Measurements from ENCODE around the gene PTCD2. TPM values are rescaled to one million over a fixed set of nuclear protein-coding genes. Genes with fewer than 3 reads are reported as not detected.

PTCD2 gene
- total RNA-seq, 1 experiment from 2014 or later, result 13.0 TPM

GRCh38 chr5:72307968-72308852 is 12.0 kb upstream of the PTCD2 start (continued):
- TF ChIP-seq ZNF281 (CRISPR knock-in tag; IDR thresholded peaks at IDR 0.05) (no peak), MYBL2 (CRISPR knock-in tag; IDR thresholded peaks at IDR 0.05) (peak; percentile 94), NFATC4 (CRISPR knock-in tag; IDR thresholded peaks at IDR 0.05) (0 out of 2 replicates have a peak, but pooled peaks have one; percentile 19), NR1H2 (CRISPR knock-in tag; IDR thresholded peaks at IDR 0.05) (no peak), PREB (CRISPR knock-in tag; IDR thresholded peaks at IDR 0.05; ENCODE audit: borderline replicate concordance) (peak; percentile 85), ZNF263 (CRISPR knock-in tag; IDR thresholded peaks at IDR 0.05; ENCODE audit: low read depth) (no peak), ZNF219 (CRISPR knock-in tag; IDR thresholded peaks at IDR 0.05; ENCODE audit: borderline replicate concordance) (peak; percentile 70; the same call in 1 of the 2 replicates), FOXP1 (CRISPR knock-in tag; IDR thresholded peaks at IDR 0.05; ENCODE audit: borderline replicate concordance) (peak; percentile 88), E2F1 (CRISPR knock-in tag; IDR thresholded peaks at IDR 0.05) (peak; percentile 57; the same call in 1 of the 2 replicates), ZBTB21 (CRISPR knock-in tag; IDR thresholded peaks at IDR 0.05; ENCODE audit: borderline replicate concordance) (peak; percentile 89; the same call in 1 of the 2 replicates), TP53 (CRISPR knock-in tag; IDR thresholded peaks at IDR 0.05) (peak; percentile 85; the same call in 1 of the 2 replicates), TEAD4 (CRISPR knock-in tag; IDR thresholded peaks at IDR 0.05) (peak; percentile 37; the same call in 1 of the 2 replicates), ZNF532 (CRISPR knock-in tag; IDR thresholded peaks at IDR 0.05; ENCODE audit: borderline replicate concordance) (no peak), GTF2I (CRISPR knock-in tag; conservative IDR thresholded peaks at IDR 0.05) (no peak), CREM (CRISPR knock-in tag; IDR thresholded peaks at IDR 0.05) (peak; percentile 64; the same call in 1 of the 2 replicates), MAX (CRISPR knock-in tag; IDR thresholded peaks at IDR 0.05) (peak; percentile 91), CREB1 (CRISPR knock-in tag; IDR thresholded peaks at IDR 0.05) (no peak), USF1 (CRISPR knock-in tag; IDR thresholded peaks at IDR 0.05) (peak; percentile 62), AR (CRISPR knock-in tag; IDR thresholded peaks at IDR 0.05) (no peak), TEAD1 (CRISPR knock-in tag; IDR thresholded peaks at IDR 0.05) (peak; percentile 88), NFYB (CRISPR knock-in tag; conservative IDR thresholded peaks at IDR 0.05; ENCODE audit: low read depth) (peak; percentile 77), USF2 (CRISPR knock-in tag; IDR thresholded peaks at IDR 0.05) (peak; percentile 61), ETV6 (CRISPR knock-in tag; IDR thresholded peaks at IDR 0.05) (peak; percentile 95), ZNF232 (CRISPR knock-in tag; IDR thresholded peaks at IDR 0.05) (no peak)
